Measurements from ENCODE around the gene CSN1S1.

GRCh38 chr4:69984030-69984443 is 53.2 kb downstream of the CSN1S1 start:
- TF ChIP-seq, protein P1, sequence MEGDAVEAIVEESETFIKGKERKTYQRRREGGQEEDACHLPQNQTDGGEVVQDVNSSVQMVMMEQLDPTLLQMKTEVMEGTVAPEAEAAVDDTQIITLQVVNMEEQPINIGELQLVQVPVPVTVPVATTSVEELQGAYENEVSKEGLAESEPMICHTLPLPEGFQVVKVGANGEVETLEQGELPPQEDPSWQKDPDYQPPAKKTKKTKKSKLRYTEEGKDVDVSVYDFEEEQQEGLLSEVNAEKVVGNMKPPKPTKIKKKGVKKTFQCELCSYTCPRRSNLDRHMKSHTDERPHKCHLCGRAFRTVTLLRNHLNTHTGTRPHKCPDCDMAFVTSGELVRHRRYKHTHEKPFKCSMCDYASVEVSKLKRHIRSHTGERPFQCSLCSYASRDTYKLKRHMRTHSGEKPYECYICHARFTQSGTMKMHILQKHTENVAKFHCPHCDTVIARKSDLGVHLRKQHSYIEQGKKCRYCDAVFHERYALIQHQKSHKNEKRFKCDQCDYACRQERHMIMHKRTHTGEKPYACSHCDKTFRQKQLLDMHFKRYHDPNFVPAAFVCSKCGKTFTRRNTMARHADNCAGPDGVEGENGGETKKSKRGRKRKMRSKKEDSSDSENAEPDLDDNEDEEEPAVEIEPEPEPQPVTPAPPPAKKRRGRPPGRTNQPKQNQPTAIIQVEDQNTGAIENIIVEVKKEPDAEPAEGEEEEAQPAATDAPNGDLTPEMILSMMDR (IDR thresholded peaks at IDR 0.05) = no peak
- no peak for TF ChIP-seq POLR2A (IDR thresholded peaks at IDR 0.05)
- TF ChIP-seq EP300 (IDR thresholded peaks at IDR 0.05) = no peak
